WERI-Rb-1 (cell line): ENCODE measurements around the gene PRIMPOL.
"Not testable (repeated sequence)": the region's sequence is repeated elsewhere in the genome, so short reads cannot be mapped to it uniquely, and the experiment has no call there.

Experiments
- DNase-seq: peaks from one replicate; pipeline ENCODE4 v3.0.0-alpha.2; 2020
- H3K27ac ChIP-seq: fragments of 250-450 bp; sonication (Bioruptor Pico); 2 replicates; pipeline ENCODE4 v1.5.1; 2020; ENCODE audit warnings: mild to moderate bottlenecking, moderate library complexity
- H3K27me3 ChIP-seq: fragments of 250-450 bp; sonication (Bioruptor Pico); 2 replicates; pipeline ENCODE4 v1.5.1; 2021; ENCODE audit warnings: mild to moderate bottlenecking, low read depth, moderate library complexity; ENCODE audit not compliant: insufficient read depth, severe bottlenecking
- H3K36me3 ChIP-seq: fragments of 250-450 bp; sonication (Bioruptor Pico); 2 replicates; pipeline ENCODE4 v1.5.1; 2020; ENCODE audit warnings: mild to moderate bottlenecking, moderate library complexity
- H3K4me3 ChIP-seq: 2 replicates; pipeline ENCODE4 v1.5.1; 2011; ENCODE audit warnings: low read depth, mild to moderate bottlenecking, control low read depth, low read length
- H3K9me3 ChIP-seq: fragments of 250-450 bp; sonication (Bioruptor Pico); 2 replicates; pipeline ENCODE4 v1.5.1; 2021; ENCODE audit warnings: mild to moderate bottlenecking, moderate library complexity; ENCODE audit not compliant: severe bottlenecking
- CTCF ChIP-seq: IDR thresholded peaks from 2 replicates; pipeline ENCODE4 v1.5.1; 2011; ENCODE audit warnings: low read depth, mild to moderate bottlenecking, control low read depth, inconsistent platforms, low read length

Gene PRIMPOL

GRCh38 chr4:184614509-184614908 is 35.0 kb upstream of the PRIMPOL start:
- Histone ChIP-seq H3K27ac (no peak overlapping the region), H3K4me3 (no peak overlapping the region), H3K9me3 (peaks cover 20% of the 10 kb centered on the region), H3K27me3 (no peaks in the 10 kb centered on the region), H3K36me3 (no peaks in the 10 kb centered on the region)
- no peak for TF ChIP-seq CTCF
- no peak for DNase-seq

GRCh38 chr4:184616168-184616567 is 33.4 kb upstream of the PRIMPOL start:
- peaks cover 20% of the 10 kb centered on the region for H3K9me3 ChIP-seq
- not testable (repeated sequence) for H3K36me3 ChIP-seq, H3K27ac ChIP-seq, DNase-seq, H3K4me3 ChIP-seq, H3K27me3 ChIP-seq

- Histone ChIP-seq H3K36me3 (no peaks in the 10 kb centered on the region), H3K27me3 (no peaks in the 10 kb centered on the region), H3K4me3 (no peak overlapping the region), H3K27ac (no peak overlapping the region), H3K9me3 (peaks cover 20% of the 10 kb centered on the region)
- no peak for TF ChIP-seq CTCF
- DNase-seq: no peak
These were observed 32.6 kb upstream of the PRIMPOL start for GRCh38 chr4:184616633-184617551.

- TF ChIP-seq CTCF: no peak
- H3K4me3 ChIP-seq: no peak overlapping the region
- no peak overlapping the region for H3K27ac ChIP-seq
These were observed 31.8 kb upstream of the PRIMPOL start for GRCh38 chr4:184617600-184618196.

GRCh38 chr4:184620212-184620867 is 29.2 kb upstream of the PRIMPOL start:
- no peak for DNase-seq

More at GRCh38 chr4:184617600-184618196, 31.8 kb upstream of the PRIMPOL start:
- H3K36me3 ChIP-seq: no peaks in the 10 kb centered on the region
- DNase-seq: no peak
- peaks cover 20% of the 10 kb centered on the region for H3K9me3 ChIP-seq
- H3K27me3 ChIP-seq: no peaks in the 10 kb centered on the region

More at GRCh38 chr4:184620212-184620867, 29.2 kb upstream of the PRIMPOL start:
- Histone ChIP-seq H3K27ac (no peak overlapping the region), H3K9me3 (peaks cover 6% of the 10 kb centered on the region), H3K27me3 (no peaks in the 10 kb centered on the region), H3K4me3 (no peak overlapping the region), H3K36me3 (no peaks in the 10 kb centered on the region)
- TF ChIP-seq CTCF: no peak
